ENCODE results near the gene NDUFA13.
A peak's percentile ranks its signal among the peaks of the same experiment; 100 is the strongest.
"Not testable (repeated sequence)": the region's sequence is repeated elsewhere in the genome, so short reads cannot be mapped to it uniquely, and the experiment has no call there.

NDUFA13 gene

DNA sequence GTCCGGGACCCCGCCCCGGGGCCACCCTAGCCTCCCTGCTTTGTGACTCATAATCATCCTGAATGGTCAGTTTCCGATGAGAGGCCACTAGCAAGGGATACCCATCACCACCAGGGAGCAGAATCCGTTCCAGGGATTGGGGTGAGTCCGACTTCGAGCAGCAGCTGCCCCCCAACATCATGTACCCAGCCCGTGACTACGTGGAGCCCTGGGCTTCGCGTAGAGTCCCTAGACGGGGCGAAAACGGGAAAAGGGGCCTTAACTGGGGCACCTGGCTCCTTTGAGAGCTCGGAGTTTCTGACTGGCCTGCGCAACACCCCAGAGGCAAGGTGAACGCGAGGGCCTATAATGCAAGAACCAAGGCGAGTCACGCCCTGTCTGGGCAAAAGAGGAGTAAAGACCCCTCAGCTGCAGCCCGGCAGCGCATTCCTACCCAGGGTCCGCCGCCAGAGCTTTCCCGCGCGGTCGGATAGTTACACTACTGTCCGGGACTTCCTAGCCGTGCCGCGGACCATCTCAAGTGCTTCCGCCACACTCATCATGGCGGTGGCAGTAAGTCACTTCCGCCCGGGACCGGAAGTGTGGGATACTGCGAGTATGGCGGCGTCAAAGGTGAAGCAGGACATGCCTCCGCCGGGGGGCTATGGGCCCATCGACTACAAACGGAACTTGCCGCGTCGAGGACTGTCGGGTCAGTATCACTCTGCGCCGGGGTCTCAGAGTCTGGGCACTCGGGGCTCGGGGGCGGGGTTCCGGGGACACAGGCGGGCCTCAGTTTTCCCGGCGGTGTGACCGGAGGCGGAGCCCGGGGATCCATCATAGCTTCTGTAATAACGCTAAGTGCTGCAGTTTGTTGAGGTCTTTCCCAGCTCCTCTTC, at the start of gene NDUFA13:
Gene NDUFA13, plus strand, starts transcription at position 584 of the 878 bp plus-strand sequence. Its CDS starts 14 bp downstream, at position 598.
- DNase-seq = peak; percentile 87 to 96 (median 92)

- DNase-seq = no peak
Measured at GRCh38 chr19:19468424-19469050, 47.5 kb upstream of the NDUFA13 start.

GRCh38 chr19:19470579-19470978, 45.4 kb upstream of the NDUFA13 start:
- DNase-seq = no peak

- no peak for DNase-seq
Measured at GRCh38 chr19:19471682-19472081, 44.3 kb upstream of the NDUFA13 start.

DNA sequence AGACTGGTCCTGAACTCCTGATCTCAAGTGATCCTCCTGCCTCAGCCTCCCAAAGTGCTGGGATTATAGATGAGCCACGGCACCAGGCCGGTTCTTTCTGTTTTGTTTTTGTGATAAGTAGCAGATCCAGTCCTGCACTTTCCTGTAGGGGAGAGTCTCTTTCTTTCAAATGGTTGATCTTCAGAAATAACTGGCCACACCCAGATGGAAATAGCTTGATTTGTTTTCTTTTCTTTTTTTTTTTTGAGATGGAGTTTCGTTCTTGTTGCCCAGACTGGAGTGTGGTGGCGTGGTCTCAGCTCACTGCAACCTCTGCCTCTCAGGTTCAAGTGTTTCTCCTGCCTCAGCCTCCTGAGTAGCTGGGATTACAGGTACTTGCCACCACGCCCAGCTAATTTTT, 43.9 kb upstream of the NDUFA13 start:
- DNase-seq = not testable (repeated sequence)

GRCh38 chr19:19475015-19475765, 40.8 kb upstream of the NDUFA13 start:
- DNase-seq = no peak

DNA sequence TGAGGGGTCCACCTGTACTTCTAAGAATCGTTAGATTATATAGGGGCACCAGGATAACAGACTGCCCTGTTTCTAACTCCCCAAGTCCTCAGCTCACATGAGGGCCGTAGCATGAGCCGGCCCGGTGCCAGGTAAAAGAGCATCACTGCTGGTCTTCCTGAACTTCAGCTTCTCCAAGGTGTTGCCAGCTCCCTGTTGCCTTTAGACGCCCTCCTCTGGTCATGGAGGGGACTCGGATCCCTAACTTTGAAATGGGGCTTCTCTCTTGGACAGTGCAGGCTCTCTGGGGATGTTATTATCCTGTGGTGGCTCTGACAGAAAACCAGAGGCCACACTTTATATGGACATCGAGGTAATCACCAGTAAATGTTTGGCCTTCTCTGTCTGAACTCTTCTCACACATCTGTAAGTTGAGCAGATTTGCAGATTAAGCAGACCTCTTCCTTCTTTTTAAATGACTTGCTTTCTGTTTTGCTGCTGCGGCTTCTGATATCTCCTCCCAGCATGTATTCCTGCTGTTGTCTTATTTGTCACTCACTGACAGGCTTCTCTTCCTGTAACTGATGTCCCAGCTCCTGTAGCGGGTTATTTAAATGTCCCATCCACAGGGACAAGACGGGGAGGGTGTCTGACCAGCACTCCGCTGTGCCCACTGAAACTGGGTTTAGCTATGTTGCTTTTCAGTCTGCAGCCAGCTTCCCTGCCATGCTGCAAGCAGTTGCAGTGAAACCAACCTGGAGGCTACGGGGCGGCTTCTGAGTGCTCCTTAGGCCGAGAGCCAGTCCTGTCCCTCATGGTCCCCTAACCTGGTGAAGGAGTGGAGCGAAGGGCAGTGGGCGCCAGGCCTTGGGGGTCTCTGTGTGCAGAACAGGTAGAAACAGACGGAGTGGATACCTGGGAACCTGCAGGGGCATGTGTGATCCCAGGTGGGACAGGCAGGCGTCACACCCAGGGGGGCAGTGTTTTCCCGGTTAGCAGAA, 39.9 kb upstream of the NDUFA13 start:
- DNase-seq = no peak

GRCh38 chr19:19477705-19478383, 38.2 kb upstream of the NDUFA13 start:
- DNase-seq = no peak

DNA sequence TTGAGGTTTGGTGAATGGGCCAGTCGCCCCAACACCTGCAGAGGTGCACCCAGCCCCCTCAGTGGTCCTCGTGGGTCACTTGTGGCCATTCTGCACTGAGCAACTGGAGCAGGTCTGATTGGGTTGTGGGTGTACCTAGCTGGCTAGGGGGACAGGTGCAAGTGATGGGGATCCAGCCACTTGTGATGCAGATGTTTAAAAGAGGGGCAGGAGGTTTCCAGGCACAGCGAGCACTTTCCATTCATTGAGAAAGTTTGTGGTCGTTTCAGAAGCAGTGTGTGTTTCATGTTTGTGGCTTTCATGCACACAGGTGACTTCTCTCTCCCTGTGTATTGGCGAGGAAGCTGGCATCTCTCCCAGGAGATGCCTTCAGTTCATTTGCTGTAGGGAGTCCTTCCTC, 35.3 kb upstream of the NDUFA13 start:
- no peak for DNase-seq

DNA sequence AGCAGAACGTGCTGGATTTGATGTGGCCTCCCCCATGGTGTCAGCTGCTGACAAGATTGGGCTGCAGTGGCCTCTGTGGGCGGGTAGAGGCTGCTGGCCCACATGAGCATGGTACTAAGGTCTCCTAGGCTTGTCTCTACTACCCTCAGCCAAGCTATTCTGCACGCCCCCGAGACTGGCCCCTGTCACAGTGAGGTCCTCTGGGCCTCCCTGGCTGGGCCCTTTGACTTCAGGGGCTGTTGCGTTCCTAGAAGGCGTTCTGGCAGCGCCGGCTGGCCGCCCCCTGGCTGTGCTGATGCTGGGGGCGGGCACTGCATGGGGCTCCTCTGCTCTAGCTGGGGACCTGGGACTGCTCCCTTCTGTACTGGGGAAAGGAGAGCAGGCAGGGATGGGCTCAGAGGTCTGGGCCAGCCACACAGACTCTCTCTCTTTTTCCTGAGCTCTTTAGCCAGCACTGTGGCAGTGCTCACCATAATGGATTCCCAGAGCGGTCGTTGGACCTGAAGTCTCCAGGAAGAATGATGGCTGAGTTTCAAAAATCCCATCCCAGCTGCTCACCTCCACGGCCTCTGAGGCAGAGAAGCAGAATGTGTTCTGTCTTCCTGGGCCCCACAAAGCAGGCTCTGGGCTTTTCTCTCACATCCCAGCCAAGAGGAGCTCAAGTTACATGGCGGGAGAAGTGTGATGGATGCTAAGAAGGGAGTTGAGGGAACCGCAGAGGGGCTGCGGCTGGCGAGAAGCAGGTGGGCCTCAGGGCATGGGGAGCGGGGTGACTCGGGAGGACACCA, 33.0 kb upstream of the NDUFA13 start:
- no peak for DNase-seq

DNA sequence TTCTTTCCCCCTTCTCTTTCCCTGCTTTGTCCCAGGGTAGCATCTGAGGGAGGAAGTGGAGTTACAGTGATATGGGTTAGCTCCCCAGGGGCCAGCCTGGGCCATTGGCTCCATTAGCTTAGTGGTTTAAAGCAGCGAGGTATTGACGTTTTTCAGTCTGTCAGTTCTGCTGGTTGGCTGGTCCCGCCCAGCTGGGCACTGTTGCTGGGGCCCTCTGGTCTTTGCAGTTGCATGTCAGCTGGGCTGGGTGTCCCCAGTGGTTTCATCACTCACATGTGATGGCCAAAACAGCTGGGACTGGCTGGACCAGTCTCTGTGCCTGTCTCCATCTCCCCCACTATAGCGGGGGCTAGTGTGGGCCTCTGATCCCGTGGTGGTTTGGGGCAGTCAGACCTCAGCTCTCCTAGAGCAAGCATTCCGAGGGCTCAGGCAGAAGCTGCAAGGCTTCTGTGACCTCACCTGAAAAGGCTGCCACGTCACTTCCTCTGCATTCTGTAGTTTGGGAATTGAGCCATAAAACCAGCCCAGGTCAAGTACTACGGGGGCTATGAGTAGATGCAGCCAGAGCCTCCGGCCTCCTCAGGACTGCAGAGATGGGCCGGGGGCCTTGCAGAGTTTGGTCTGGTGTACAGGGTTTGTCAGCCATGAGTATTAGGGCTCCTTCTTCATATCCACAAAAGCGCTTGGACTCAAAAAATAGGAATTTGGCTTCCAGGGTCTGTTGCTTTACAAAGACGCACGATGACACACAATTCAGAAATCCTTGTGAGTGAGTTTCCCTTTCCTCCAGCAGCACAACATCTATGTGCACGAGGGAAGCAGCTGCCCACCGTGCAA, 30.6 kb upstream of the NDUFA13 start:
- DNase-seq = no peak

GRCh38 chr19:19485998-19486290, 30.1 kb upstream of the NDUFA13 start:
- DNase-seq = no peak

DNA sequence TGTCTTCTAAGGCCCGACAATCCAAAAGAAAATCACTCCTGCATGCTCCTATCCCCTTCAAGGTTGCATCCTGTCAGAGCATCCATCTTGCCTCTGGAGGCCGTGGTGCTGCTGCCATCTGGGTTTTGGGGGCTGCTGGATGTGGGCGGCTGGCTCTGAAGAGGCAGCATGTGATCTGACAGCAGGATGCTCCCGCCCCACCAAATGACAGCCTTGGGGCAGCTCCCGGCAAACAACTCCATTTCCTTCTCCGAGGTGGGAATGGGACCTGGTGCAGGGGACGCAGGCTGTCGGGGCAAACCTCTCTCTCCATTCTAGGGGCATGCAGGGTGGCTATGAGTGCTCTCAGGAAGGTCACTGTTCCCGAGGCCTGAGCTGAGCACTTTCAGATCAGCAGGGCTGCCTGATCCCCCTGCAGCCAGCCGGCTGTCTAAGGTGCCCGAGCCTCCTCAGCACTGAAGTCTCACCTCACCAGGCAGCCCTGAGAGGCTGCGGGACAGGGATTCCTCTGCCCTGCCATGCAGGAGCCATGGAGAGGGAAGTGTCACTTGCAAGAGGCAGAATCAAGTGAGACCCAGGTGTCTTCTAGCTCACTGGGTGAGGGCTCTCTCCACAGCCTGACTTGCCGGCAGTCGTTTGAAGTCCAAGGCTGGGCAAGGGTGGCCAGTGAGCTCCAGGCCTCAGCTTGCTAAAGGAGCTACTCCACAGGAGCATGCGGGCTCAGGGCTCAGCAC, 29.5 kb upstream of the NDUFA13 start:
- DNase-seq = no peak

DNA sequence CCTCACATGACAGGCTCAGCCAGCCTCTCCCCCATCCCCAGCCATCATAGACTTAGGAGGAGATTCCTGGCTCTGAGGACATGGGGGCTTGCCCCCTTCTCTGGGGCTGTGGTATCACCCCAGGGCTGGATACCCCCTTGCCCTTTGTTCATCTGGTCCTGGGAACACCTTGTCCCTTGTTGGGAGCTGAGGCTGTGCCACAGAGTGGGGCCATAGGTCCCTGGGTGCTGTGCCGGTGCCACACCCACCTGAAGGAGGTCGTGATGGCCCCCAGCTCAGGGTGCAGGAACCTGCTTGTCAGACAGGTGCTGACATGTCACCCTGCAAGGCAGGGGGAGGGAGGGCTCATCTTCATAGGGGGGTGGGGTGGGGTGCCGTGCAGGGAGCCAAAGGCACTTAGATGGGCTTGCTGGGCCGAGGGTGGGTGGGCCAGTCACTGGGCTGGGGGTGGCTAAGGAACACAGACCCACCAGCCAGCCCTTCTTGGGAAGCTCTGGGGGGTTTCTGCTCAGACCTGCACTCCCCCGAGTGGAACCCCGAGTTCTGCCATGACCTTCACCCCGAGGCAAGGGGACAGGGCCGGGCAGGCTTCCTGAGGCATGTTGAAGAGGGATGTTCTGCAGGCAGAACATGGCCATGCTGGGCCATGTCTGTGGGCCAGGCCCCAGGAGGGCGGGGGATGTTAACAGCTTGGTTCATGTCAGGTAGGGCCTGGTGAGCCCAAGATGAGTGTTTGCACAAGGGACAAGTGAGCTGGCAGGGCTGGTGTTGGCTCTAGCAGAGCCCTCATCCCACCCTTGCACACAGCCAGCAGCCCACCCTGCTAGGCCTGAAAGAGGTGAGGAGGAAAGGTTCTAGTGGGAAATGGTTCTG, 28.7 kb upstream of the NDUFA13 start:
- DNase-seq = no peak

- DNase-seq = no peak
Measured at GRCh38 chr19:19487950-19488874, 27.8 kb upstream of the NDUFA13 start.

DNA sequence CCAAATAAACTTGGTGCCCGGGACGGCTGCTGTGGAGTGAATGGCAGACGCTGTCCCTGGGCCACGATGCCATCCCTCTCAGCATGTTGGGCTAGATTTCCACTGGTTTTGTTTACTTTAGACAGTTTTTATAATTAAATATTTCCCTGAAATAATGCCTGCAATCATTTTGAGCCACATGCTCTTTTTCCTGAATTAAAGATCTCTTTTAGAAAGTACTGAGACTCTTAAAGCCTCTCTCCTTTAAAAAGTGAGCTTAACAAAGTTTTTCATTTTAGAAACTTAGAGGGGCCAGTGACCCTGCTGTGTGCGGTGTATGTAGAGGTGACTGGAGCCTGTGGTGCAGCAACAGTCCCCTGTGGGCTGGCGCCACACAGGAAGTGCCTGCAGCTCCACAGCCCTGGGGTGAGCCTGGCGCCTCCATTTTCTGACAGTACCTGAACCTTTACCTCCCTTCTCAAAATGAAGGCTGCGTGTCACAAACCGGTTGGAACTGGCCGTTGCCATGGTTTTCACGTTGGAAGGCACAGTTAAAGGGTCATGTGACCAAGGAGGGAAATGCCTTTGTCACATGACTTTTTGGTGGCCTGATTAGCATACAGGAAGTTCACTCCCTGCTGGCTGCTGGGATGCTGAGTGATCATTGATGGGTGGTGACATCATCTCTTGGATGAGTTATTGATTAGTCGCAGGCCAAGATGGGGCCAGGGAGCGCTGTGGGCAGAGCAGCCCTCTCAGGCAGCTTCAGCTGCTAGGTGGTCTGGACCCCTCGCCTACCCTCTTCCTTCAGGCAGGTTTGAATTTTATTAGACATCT, 26.9 kb upstream of the NDUFA13 start:
- peak; percentile 29 to 80 (median 58) for DNase-seq

All from activated naive CD4-positive, alpha-beta T cell (primary cell).